Keratinocyte (primary cell): ENCODE data around the gene MROH2A. TPM values are rescaled to one million over a fixed set of nuclear protein-coding genes. Genes with fewer than 3 reads are reported as not detected.

Experiments used
- DNase-seq: peaks from one replicate; pipeline ENCODE4 v3.0.0-alpha.2; 2011; ENCODE audit warnings: low read depth, missing footprints, low spot score
- FAIRE-seq: peaks from 2 replicates; lab custom pipeline; 2011; peaks lifted over from hg19 to GRCh38; lab: Jason Lieb, UNC
- H2AFZ ChIP-seq: 2 replicates; pipeline ENCODE4 v1.6.0; 2012; ENCODE audit warnings: low read length, control low read depth, inconsistent platforms; ENCODE audit not compliant: control insufficient read depth
- H3K27ac ChIP-seq: 2 replicates; pipeline ENCODE4 v1.5.1; 2011; ENCODE audit warnings: low read length; ENCODE audit not compliant: control insufficient read depth, insufficient read depth
- H3K27me3 ChIP-seq: 3 replicates; pipeline ENCODE4 v1.6.0; 2011; ENCODE audit warnings: low read length; ENCODE audit not compliant: control insufficient read depth, insufficient read depth; ENCODE audit errors: extremely low read depth
- H3K36me3 ChIP-seq, 2 experiments: 2 replicates in 1 of 2; 3 replicates in 1 of 2; pipeline ENCODE4 v1.5.1; 2011; ENCODE audit warnings: low read length in 2 of 2, mild to moderate bottlenecking in 1 of 2; ENCODE audit not compliant: control insufficient read depth in 2 of 2, insufficient read depth in 2 of 2; ENCODE audit errors: extremely low read depth in 1 of 2
- H3K4me1 ChIP-seq: 3 replicates; pipeline ENCODE4 v1.5.1; 2011; ENCODE audit warnings: low read length; ENCODE audit not compliant: control insufficient read depth, insufficient read depth; ENCODE audit errors: extremely low read depth
- H3K4me2 ChIP-seq: 3 replicates; pipeline ENCODE4 v1.6.0; 2011; ENCODE audit warnings: low read depth, low read length; ENCODE audit not compliant: control insufficient read depth, insufficient read depth; ENCODE audit errors: extremely low read depth
- H3K4me3 ChIP-seq, 3 experiments: fragments of 200-600 bp in 1 of 3; sonication (generic) in 1 of 3; 2 replicates in 2 of 3; 3 replicates in 1 of 3; pipeline ENCODE4 v1.5.1; 2011 to 2016; ENCODE audit warnings: low read length in 3 of 3, mild to moderate bottlenecking in 3 of 3, control low read depth in 2 of 3, inconsistent platforms in 1 of 3, low read depth in 1 of 3, mixed read lengths in 1 of 3, mixed run types in 1 of 3, moderate library complexity in 1 of 3; ENCODE audit not compliant: control insufficient read depth in 2 of 3, insufficient read depth in 2 of 3; ENCODE audit errors: extremely low read depth in 1 of 3
- H3K79me2 ChIP-seq: 2 replicates; pipeline ENCODE4 v1.6.0; 2012; ENCODE audit warnings: low read length; ENCODE audit not compliant: control insufficient read depth, insufficient read depth
- H3K9ac ChIP-seq: 3 replicates; pipeline ENCODE4 v1.6.0; 2011; ENCODE audit warnings: low read length; ENCODE audit not compliant: control insufficient read depth, insufficient read depth; ENCODE audit errors: extremely low read depth
- H3K9me1 ChIP-seq: 3 replicates; pipeline ENCODE4 v1.6.0; 2011; ENCODE audit warnings: low read length; ENCODE audit not compliant: control insufficient read depth, insufficient read depth; ENCODE audit errors: extremely low read depth
- H3K9me3 ChIP-seq: 2 replicates; pipeline ENCODE4 v1.5.1; 2012; ENCODE audit warnings: low read depth, low read length; ENCODE audit not compliant: control insufficient read depth
- H4K20me1 ChIP-seq: 3 replicates; pipeline ENCODE4 v1.6.0; 2011; ENCODE audit warnings: low read length; ENCODE audit not compliant: control insufficient read depth, insufficient read depth; ENCODE audit errors: extremely low read depth
- CTCF ChIP-seq, 3 experiments: IDR thresholded peaks in 1 of 3; conservative IDR thresholded peaks in 1 of 3; optimal IDR thresholded peaks in 1 of 3; 2 replicates in 2 of 3; 3 replicates in 1 of 3; pipeline versions ENCODE3 to v1.5.1; 2011; ENCODE audit warnings: low read length in 3 of 3, mild to moderate bottlenecking in 3 of 3, moderate library complexity in 2 of 3, control low read depth in 1 of 3, inconsistent platforms in 1 of 3; ENCODE audit not compliant: insufficient read depth in 2 of 3; ENCODE audit errors: extremely low read depth in 1 of 3
- EZH2 ChIP-seq: IDR thresholded peaks from one replicate; pipeline ENCODE4 v1.6.1; 2012; ENCODE audit warnings: inconsistent platforms, mild to moderate bottlenecking, low read length, moderate library complexity
- dilution Hi-C: fragments of 300-500 bp; cut with MboI; formaldehyde crosslinking; loops from one replicate; pipeline ENCODE4 v1.7.0; 2020; ENCODE audit warnings: low sequenced_read_pairs; ENCODE audit not compliant: extremely low pct_ligation_motif_present
- polyA plus RNA-seq, 5 experiments: library from polyadenylated mRNA; depleted of rRNA in 3 of 5; stranded (reverse) in 3 of 5; stranded (forward) in 1 of 5; unstranded in 1 of 5; fragments of >200 nt; gene quantifications; 1 replicate in 1 of 5; 2 replicates in 3 of 5; 3 replicates in 1 of 5; pipeline versions ENCODE4 v1.2.1 to v1.2.3, GENCODE V29; 2011 to 2012; ENCODE audit warnings: missing spikeins in 2 of 5, low read depth in 1 of 5, low replicate concordance in 1 of 5

Gene MROH2A
- polyA plus RNA-seq, 1 donor (not counting 4 experiments of a cell fraction or from before 2014, with no cell fraction given): 0.33 TPM

- H3K36me3 ChIP-seq: peaks cover 0 to 6% of the 10 kb centered on the region in 2 experiments
- H3K9me1 ChIP-seq: no peaks in the 10 kb centered on the region
- H3K9ac ChIP-seq: no peak overlapping the region
- no peak overlapping the region for H3K4me2 ChIP-seq
- H3K27me3 ChIP-seq: no peaks in the 10 kb centered on the region
- no peak for TF ChIP-seq EZH2
- TF ChIP-seq CTCF (optimal IDR thresholded peaks at IDR 0.05 in 1 of 3, IDR thresholded peaks at IDR 0.05 in 1 of 3, conservative IDR thresholded peaks at IDR 0.05 in 1 of 3; ENCODE audit: extremely low read depth in 1 of 3, insufficient read depth in 2 of 3, low read length in 3 of 3): no peak
- H3K79me2 ChIP-seq: peaks cover 19% of the 10 kb centered on the region
- H4K20me1 ChIP-seq: no peaks in the 10 kb centered on the region
- no peak for FAIRE-seq
- H3K27ac ChIP-seq: no peak overlapping the region
- H2AFZ ChIP-seq: no peak overlapping the region
- no peaks in the 10 kb centered on the region for H3K4me1 ChIP-seq
- dilution Hi-C loops: no loop called here
- H3K9me3 ChIP-seq: no peaks in the 10 kb centered on the region
- no peak overlapping the region for H3K4me3 ChIP-seq
- DNase-seq: no peak
These were observed 37.3 kb upstream of the MROH2A start for GRCh38 chr2:233740870-233741269.

- FAIRE-seq (no peak), DNase-seq (no peak)
- H3K27me3 ChIP-seq: no peaks in the 10 kb centered on the region
- H3K27ac ChIP-seq: no peak overlapping the region
- H3K36me3 ChIP-seq: peaks cover 0 to 1% of the 10 kb centered on the region in 2 experiments
- dilution Hi-C loops: no loop called here
- H3K79me2 ChIP-seq: peaks cover 13% of the 10 kb centered on the region
- H2AFZ ChIP-seq: no peak overlapping the region
- no peak overlapping the region for H3K4me3 ChIP-seq
- no peaks in the 10 kb centered on the region for H3K9me1 ChIP-seq
- H3K4me2 ChIP-seq: no peak overlapping the region
- no peaks in the 10 kb centered on the region for H4K20me1 ChIP-seq
- TF ChIP-seq EZH2 (no peak), CTCF (optimal IDR thresholded peaks at IDR 0.05 in 1 of 3, IDR thresholded peaks at IDR 0.05 in 1 of 3, conservative IDR thresholded peaks at IDR 0.05 in 1 of 3; ENCODE audit: extremely low read depth in 1 of 3, insufficient read depth in 2 of 3, low read length in 3 of 3) (no peak)
- no peak overlapping the region for H3K9ac ChIP-seq
- no peaks in the 10 kb centered on the region for H3K4me1 ChIP-seq
- no peaks in the 10 kb centered on the region for H3K9me3 ChIP-seq
These were observed 34.5 kb upstream of the MROH2A start for GRCh38 chr2:233743464-233744259.
